K562 (cell line): Measurements from ENCODE around the gene ZNF747. TPM values are rescaled to one million over a fixed set of nuclear protein-coding genes. Genes with fewer than 3 reads are reported as not detected.

Experiments
- EHMT2 ChIP-seq: fragments of 450-650 bp; IDR thresholded peaks from 2 replicates; pipeline ENCODE4 v1.6.1; 2018; ENCODE audit warnings: antibody characterized with exemption
- LARP7 ChIP-seq: fragments of 450-650 bp; IDR thresholded peaks from 2 replicates; pipeline ENCODE4 v1.6.1; 2016
- MBD1 ChIP-seq: fragments of 250-450 bp; sonication (Bioruptor Pico); IDR thresholded peaks from 2 replicates; pipeline ENCODE4 v1.8.0; 2022; ENCODE audit warnings: inconsistent platforms
- PATZ1 ChIP-seq: fragments of 250-450 bp; sonication (Bioruptor Pico); IDR thresholded peaks from 2 replicates; pipeline ENCODE4 v1.5.0; 2020; ENCODE audit warnings: mild to moderate bottlenecking, borderline replicate concordance
- POLR2AphosphoS5 ChIP-seq: IDR thresholded peaks from 2 replicates; pipeline ENCODE4 v1.6.1; 2011; ENCODE audit warnings: mild to moderate bottlenecking, low read depth, low read length, moderate library complexity; ENCODE audit not compliant: control insufficient read depth, insufficient read depth
- WHSC1 ChIP-seq: IDR thresholded peaks from one replicate; pipeline ENCODE4 v1.6.1; 2012; ENCODE audit warnings: low read length, control low read depth, inconsistent platforms
- YBX1 ChIP-seq: fragments of 450-650 bp; IDR thresholded peaks from 2 replicates; pipeline ENCODE4 v1.7.1; 2016; ENCODE audit warnings: mild to moderate bottlenecking
- ZNF165 ChIP-seq: fragments of 250-450 bp; sonication (Bioruptor Pico); IDR thresholded peaks from 2 replicates; pipeline ENCODE4 v1.4.0; 2020; ENCODE audit warnings: borderline replicate concordance
- polyA plus RNA-seq, 8 experiments: library from polyadenylated mRNA; depleted of rRNA in 4 of 8; stranded (reverse) in 5 of 8; unstranded in 3 of 8; fragments of >200 nt; fragmentation: Nextera tagmentation in 2 of 8; fragmentation: Illumina TruSeq in 1 of 8; extraction: Ambion mirVana in 2 of 8; extraction: Trizol in 1 of 8; gene quantifications; 2 replicates each; pipeline versions ENCODE4 v1.2.1 to v1.2.3, GENCODE V29; 2011 to 2014; ENCODE audit warnings: inconsistent platforms in 1 of 8, missing spikeins in 1 of 8
- total RNA-seq, 7 experiments: library from RNA; depleted of rRNA in 6 of 7; stranded (reverse); fragments of >200 nt in 6 of 7; fragmentation: Illumina TruSeq in 2 of 7; extraction: Trizol in 2 of 7; gene quantifications; 2 replicates each; pipeline versions ENCODE4 v1.2.1 to v1.2.3, GENCODE V29; 2011 to 2021; ENCODE audit warnings: low replicate concordance in 1 of 7
- TF ChIP-seq, protein P1 (sequence below): fragments of 200-800 bp; sonication (Bioruptor generic); IDR thresholded peaks from 2 replicates; pipeline ENCODE4 v1.6.1; 2016; ENCODE audit warnings: missing genetic modification characterization, missing compliant biosample characterization
- TF ChIP-seq, protein P2 (sequence below): fragments of 250-450 bp; sonication (Bioruptor Pico); IDR thresholded peaks from 2 replicates; pipeline ENCODE4 v1.5.0; 2021; ENCODE audit warnings: mild to moderate bottlenecking, moderate library complexity
- TF ChIP-seq, protein P3 (sequence below): fragments of 450-650 bp; IDR thresholded peaks from 2 replicates; pipeline ENCODE4 v1.7.0; 2016; ENCODE audit warnings: borderline replicate concordance

The ZNF747 gene
- total and polyA plus RNA-seq, 9 of the 15 experiments (the other 6 are each of a cell fraction or from before 2014, with no cell fraction given), result 0.14 to 3.3 (median 1.5) TPM

- TF ChIP-seq, protein P1, sequence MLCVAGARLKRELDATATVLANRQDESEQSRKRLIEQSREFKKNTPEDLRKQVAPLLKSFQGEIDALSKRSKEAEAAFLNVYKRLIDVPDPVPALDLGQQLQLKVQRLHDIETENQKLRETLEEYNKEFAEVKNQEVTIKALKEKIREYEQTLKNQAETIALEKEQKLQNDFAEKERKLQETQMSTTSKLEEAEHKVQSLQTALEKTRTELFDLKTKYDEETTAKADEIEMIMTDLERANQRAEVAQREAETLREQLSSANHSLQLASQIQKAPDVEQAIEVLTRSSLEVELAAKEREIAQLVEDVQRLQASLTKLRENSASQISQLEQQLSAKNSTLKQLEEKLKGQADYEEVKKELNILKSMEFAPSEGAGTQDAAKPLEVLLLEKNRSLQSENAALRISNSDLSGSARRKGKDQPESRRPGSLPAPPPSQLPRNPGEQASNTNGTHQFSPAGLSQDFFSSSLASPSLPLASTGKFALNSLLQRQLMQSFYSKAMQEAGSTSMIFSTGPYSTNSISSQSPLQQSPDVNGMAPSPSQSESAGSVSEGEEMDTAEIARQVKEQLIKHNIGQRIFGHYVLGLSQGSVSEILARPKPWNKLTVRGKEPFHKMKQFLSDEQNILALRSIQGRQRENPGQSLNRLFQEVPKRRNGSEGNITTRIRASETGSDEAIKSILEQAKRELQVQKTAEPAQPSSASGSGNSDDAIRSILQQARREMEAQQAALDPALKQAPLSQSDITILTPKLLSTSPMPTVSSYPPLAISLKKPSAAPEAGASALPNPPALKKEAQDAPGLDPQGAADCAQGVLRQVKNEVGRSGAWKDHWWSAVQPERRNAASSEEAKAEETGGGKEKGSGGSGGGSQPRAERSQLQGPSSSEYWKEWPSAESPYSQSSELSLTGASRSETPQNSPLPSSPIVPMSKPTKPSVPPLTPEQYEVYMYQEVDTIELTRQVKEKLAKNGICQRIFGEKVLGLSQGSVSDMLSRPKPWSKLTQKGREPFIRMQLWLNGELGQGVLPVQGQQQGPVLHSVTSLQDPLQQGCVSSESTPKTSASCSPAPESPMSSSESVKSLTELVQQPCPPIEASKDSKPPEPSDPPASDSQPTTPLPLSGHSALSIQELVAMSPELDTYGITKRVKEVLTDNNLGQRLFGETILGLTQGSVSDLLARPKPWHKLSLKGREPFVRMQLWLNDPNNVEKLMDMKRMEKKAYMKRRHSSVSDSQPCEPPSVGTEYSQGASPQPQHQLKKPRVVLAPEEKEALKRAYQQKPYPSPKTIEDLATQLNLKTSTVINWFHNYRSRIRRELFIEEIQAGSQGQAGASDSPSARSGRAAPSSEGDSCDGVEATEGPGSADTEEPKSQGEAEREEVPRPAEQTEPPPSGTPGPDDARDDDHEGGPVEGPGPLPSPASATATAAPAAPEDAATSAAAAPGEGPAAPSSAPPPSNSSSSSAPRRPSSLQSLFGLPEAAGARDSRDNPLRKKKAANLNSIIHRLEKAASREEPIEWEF (CRISPR knock-in tag), result 0 out of 2 replicates have a peak, but pooled peaks have one; percentile 26
- TF ChIP-seq, protein P2, sequence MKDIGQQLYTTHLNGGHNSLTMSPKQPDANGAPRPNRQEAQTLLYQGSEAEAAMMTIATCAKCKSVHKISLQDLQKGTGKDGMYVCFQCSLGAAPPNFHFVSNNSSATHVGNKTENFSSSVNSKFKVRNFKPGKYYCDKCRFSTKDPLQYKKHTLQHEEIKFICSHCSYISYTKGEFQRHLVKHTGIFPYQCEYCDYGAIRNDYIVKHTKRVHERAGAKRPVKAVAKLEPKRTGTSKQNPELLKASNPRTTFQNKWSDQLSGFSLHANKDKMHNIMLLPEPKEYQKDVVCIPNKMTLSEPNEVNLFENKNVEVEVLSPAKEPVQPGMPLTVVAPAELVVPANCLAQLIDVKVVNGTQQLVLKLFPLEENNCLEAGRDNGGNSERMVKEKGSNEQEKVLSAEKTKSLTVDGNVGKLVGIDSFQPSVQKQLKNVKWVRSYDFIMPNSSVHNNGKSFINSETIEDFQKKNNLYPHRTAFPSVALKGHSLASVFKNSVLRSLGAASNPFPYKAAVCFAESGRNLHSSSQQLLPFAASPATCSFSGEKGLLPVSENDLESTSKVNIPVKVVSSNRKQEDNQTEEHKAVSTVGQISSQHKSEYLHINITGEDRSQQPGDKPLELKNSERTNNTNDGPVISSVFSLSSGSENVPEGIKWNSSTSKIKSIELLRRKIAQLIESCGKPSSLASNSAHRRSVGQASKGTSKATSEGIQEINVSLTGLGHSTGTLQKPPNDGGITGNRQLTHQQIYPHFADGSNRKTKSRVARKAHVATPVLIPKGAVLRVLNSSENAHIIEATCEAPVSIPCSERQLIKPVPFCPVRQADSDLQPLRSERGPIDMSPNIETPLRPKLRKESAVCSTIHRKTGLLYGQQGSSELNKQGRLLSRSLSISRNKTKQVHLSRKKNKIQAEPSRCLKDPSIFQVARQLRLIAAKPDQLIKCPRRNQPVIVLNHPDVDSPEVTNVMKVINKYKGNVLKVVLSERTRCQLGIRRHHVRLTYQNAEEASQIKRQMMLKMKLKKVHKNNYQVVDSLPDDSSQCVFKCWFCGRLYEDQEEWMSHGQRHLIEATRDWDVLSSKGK (CRISPR knock-in tag), result no peak
- TF ChIP-seq EHMT2 (no peak), ZNF165 (CRISPR knock-in tag) (no peak), PATZ1 (no peak), WHSC1 (no peak), POLR2AphosphoS5 (no peak), LARP7 (no peak), MBD1 (CRISPR knock-in tag) (no peak), YBX1 (no peak)
- TF ChIP-seq, protein P3, sequence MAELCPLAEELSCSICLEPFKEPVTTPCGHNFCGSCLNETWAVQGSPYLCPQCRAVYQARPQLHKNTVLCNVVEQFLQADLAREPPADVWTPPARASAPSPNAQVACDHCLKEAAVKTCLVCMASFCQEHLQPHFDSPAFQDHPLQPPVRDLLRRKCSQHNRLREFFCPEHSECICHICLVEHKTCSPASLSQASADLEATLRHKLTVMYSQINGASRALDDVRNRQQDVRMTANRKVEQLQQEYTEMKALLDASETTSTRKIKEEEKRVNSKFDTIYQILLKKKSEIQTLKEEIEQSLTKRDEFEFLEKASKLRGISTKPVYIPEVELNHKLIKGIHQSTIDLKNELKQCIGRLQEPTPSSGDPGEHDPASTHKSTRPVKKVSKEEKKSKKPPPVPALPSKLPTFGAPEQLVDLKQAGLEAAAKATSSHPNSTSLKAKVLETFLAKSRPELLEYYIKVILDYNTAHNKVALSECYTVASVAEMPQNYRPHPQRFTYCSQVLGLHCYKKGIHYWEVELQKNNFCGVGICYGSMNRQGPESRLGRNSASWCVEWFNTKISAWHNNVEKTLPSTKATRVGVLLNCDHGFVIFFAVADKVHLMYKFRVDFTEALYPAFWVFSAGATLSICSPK, result no peak
These were observed 36.2 kb upstream of the ZNF747 start (continued) for GRCh38 chr16:30570636-30571444.
